HG03520 (cell line): ENCODE results near the gene RALGAPA2.

Experiments
- ATAC-seq: cut with Tn5 transposase; IDR thresholded peaks from one replicate; pipeline ENCODE4 v1.9.1; 2021; ENCODE audit warnings: mild to moderate bottlenecking, moderate library complexity; ENCODE audit not compliant: unreplicated experiment

RALGAPA2 gene

DNA sequence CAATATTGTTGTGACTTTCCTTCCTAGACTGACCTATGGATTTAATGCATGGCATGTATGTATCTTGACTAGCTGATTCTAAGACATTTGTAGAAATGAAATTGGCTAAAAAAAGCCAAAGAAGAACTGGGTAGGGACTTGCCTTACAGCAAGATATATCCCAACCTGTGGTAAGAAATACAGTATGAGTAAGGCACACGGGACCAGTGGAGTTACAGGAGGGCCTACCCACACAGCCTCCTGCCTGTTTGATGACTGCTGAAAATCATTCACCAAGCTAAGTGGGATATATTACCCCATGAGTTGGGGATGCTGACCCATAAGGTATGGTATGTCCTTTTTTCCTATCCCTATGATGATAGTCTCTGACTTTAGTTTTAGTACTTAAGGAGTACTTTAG, 232.3 kb downstream of the RALGAPA2 start:
- ATAC-seq: no peak

DNA sequence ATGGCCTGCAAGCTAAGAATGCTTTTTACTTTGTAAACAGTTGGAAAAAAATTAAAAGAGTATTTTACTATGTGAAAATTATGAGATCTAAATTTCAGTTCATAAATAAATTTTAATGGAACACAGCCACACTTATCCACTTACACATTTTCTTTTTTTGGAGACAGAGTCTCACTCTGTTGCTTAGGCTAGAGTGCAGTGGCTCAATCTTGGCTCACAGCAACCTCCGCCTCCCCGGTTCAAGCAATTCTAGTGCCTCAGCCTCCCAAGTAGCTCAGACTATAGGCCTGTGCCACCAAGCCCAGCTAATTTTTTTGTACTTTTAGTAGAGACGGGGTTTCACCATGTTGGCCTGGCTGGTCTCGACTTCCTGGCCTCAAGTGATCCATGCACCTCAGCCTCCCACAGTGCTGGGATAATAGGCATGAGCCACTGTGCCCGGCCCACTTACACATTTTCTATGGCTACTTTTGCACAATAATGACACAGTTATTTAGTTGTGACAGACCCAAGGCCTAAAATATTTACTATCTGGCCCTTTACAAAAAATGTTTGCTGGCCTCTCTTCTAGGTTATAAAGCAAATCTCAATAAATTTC, 234.9 kb downstream of the RALGAPA2 start:
- ATAC-seq: no peak

GRCh38 chr20:20476504-20476903, 235.9 kb downstream of the RALGAPA2 start:
- ATAC-seq: no peak

GRCh38 chr20:20473657-20474056, 238.8 kb downstream of the RALGAPA2 start:
- ATAC-seq: no peak

DNA sequence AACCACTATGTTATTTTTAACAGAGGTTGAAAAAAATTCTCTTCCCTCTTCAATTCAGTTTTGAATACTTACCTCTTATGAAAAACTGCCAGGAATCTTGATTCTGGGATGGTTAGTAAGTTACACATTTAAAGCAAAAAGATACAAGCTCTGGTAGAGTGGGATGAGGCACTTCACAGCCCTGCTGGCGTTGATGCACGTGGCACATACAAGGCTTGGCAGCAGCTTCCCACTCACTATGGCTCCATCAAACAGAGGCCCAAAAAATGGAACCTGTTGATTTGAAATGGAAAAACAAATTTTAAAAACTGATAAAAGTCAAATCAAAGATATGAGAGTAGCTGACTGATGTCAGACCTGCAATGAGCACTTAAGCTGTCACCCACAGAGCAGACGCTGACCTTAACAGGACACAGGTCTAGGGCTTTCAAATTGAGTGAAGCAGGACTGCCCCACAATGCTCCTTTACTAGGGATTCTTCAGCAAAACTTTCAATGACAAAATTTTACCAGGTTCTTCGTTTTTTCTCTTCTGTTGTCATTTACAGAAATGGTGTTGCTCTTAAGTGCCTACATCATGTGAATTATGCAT, 239.7 kb downstream of the RALGAPA2 start:
- no peak for ATAC-seq

DNA sequence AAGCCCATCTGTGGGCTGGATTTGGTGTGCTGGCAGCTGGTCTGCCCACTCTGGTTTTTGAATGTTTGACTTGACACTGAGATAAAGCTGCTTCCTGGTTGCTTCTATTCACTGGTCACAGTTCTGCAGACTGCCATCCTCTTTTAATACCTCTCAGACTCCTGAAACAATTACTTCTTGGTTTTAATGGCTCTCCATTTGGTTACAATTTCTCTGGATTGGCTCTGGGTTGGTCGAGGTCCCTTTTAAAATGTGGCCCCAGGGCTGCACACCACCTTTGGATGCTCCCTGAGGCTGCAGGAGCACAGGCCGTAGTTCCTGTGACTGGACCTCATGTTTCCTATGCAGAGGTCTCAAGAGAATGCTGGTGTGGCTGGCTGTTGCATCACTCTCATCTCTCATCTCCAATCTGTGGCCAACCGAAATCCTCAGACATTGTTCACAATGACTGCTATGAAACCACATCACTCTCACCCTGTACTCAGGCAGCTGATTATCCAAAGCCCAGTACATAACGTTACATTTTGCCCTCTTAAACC, 246.0 kb downstream of the RALGAPA2 start:
- peak; percentile 90 for ATAC-seq

DNA sequence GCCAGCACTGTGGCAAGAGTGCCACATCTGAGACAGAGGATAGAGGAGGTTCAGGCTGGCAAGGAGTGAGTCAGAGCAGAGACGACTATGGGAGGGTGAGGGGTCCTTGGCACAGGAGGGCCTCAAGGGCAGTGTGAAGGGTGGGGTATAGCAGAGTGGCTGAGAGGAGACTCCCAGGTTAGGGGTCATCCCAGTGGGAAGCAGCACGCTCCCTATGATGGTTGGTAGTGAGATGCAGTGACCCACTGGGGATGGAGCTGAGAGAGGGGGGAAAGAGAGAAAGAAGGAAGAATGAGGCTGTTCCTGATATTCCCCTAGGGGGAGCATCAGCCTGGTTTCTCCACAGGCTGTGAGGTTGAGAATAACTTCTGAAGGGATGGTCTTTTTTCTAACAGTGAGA, 247.2 kb downstream of the RALGAPA2 start:
- ATAC-seq: no peak

- no peak for ATAC-seq
Measured at GRCh38 chr20:20463933-20464374, 248.5 kb downstream of the RALGAPA2 start.

GRCh38 chr20:20462185-20462584, 250.3 kb downstream of the RALGAPA2 start:
- no peak for ATAC-seq

DNA sequence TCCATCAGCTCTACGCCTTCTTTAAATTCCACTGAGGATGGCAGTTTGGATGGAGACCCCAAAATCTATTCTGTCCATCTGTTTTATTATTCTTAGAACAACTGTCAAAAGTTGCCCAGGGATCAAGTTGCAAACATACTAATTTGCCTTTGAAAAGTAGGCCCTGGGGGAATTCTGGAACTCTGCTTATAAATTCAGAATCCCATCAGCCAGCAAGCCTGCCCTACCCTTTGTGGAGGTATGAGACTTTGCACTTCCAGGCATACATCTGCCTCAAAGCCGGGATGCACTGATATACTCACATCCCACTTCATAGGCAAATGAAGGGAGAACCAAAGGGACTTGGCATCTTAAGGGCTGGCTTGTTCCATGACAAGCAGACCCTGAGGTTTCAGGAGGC, 250.9 kb downstream of the RALGAPA2 start:
- ATAC-seq: no peak

DNA sequence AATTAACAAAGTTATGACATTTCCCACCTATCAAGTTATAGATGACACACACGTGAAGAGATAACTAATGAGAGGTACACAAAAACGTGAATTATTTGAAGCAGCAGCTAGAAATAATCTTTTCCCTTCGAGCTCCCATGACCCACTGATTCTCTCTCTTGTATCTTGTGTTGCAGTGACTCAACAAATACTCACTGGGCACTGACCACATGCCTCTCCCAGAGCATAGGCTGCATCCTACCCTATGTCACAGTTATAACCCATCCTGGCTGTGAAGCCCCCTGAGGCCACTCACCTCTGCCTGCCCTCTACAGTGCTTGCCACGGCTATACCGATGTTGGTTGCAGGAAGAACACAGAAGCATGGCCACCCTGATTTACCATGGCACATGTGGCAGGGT, 252.7 kb downstream of the RALGAPA2 start:
- ATAC-seq: no peak

DNA sequence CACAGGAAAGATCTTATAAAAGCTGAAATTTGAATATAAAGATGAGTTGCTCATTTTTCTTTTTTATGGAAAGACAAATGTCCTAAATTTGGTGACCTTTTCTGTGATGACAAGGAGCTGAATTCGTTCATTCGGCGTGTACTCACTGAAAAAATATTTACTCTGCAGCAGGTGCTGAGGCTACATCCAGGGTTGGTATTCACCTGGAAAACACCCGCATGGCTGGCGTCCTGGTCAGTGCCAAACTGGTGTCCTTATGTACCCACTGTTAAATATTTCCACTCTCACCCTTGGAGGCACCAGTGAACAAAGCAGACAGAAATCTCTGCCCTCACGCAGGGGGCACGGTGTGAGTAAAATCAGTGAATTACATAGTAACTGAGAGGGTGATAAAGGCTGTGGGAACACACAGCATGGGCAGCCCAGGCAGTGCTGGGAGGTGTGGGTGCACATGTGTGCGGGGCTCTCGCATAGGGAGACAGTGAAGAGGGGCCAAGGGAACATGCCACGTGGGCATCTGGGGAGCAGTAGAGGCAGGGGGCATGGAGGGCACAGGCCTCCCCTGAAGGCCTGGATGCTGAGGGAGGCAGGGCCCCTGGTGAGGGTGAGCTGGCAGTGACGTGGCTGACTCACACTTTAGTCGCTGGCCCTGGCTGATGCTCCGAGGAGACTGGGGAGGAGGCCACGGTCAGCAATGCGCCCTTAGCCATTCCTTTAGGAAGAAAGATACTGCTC, 254.9 kb downstream of the RALGAPA2 start:
- ATAC-seq: no peak

GRCh38 chr20:20456741-20457140, 255.7 kb downstream of the RALGAPA2 start:
- no peak for ATAC-seq

- ATAC-seq: no peak
Measured at GRCh38 chr20:20455926-20456325, 256.5 kb downstream of the RALGAPA2 start.

- no peak for ATAC-seq
Measured at GRCh38 chr20:20454850-20455627, 257.4 kb downstream of the RALGAPA2 start.

- no peak for ATAC-seq
Measured at GRCh38 chr20:20454367-20454766, 258.1 kb downstream of the RALGAPA2 start.

DNA sequence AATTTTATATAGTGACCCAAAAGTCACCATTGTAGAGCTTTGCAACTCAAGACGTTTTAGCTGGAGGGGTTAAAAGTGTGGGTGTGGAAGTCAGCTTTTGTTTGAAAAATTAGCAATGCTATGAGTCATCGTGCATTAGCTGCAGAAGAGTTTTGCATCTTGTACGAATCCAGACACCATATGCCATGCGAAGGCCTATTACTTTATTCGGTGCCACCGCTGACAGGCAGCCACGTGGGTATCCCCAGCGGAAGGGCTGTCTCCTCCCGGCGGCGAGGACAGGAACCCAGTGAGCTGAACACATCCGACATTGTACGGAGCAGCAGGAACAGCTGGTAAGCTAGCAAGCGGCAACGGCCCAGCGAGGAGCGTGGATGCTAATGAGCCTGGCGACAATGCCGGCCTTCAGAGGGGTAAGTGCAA, 260.2 kb downstream of the RALGAPA2 start:
- ATAC-seq: peak; percentile 89

DNA sequence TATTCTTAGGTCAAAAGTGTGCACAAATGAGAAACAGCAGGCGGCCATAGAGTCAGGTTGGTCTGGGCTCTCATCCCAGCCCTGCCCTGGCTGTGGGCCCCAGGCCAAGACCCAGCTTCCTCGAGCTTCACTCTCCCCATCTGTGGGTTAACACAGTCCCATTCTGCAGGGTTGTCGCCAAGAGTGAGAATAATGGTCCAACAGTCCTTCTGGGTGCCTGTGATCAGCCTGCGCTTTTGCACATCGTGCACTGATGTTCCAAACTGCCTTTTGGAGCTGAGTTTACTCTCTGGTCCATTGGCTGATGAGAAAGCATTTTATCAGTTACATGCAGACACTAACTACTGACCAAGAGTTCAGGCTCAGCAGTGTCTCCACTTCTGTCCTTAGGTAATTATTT, 261.9 kb downstream of the RALGAPA2 start:
- no peak for ATAC-seq

DNA sequence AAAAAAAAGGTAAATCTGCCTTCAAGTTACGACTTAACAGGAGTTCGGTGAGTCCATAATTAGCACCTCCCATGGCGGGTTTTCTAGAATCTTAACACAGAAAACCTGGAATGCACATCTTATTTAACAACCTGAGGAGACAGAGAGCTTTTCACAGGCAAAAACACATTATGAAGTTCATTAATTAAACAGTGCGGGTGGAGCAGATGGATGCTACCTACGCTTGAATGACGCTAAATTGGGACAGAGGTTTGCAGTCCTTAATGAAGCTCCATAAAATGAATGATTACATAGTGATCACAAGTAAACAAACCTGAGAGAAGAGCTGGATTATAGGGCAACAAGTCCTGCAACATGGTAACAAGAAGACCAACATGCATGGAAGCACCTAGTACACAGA, 263.6 kb downstream of the RALGAPA2 start:
- ATAC-seq: no peak

GRCh38 chr20:20447196-20447595, 265.2 kb downstream of the RALGAPA2 start:
- no peak for ATAC-seq

- ATAC-seq: no peak
Measured at GRCh38 chr20:20446425-20447015, 265.9 kb downstream of the RALGAPA2 start.
